Thymus (tissue), 14 donors: Measurements from ENCODE around the gene CNTF. TPM values are rescaled to one million over a fixed set of nuclear protein-coding genes. Genes with fewer than 3 reads are reported as not detected.
"Not testable (repeated sequence)": the region's sequence is repeated elsewhere in the genome, so short reads cannot be mapped to it uniquely, and the experiment has no call there.

Experiments used
- DNase-seq, 9 donors: peaks; one replicate each; pipeline ENCODE4 v3.0.0-alpha.2; 2013; ENCODE audit warnings: low spot score in 9 of 9, low read depth in 6 of 9, missing footprints in 1 of 9
- H3K27ac ChIP-seq, 2 donors: one replicate each; pipeline ENCODE4 v1.5.1; 2013; ENCODE audit warnings: control low read depth in 1 of 2, low read depth in 1 of 2, low read length in 1 of 2, mild to moderate bottlenecking in 1 of 2, moderate library complexity in 1 of 2
- H3K27me3 ChIP-seq, 2 donors: one replicate each; pipeline ENCODE4 v1.5.1; 2013; ENCODE audit warnings: low read length in 1 of 2; ENCODE audit not compliant: control insufficient read depth in 2 of 2, insufficient read depth in 1 of 2
- H3K36me3 ChIP-seq, 2 donors: one replicate each; pipeline ENCODE4 v1.5.1; 2013; ENCODE audit warnings: low read length in 1 of 2, mild to moderate bottlenecking in 1 of 2, moderate library complexity in 1 of 2; ENCODE audit not compliant: control insufficient read depth in 2 of 2, insufficient read depth in 2 of 2
- H3K4me1 ChIP-seq, 2 donors: one replicate each; pipeline ENCODE4 v1.5.1; 2013; ENCODE audit warnings: low read length in 2 of 2; ENCODE audit not compliant: control insufficient read depth in 2 of 2, insufficient read depth in 2 of 2
- H3K4me3 ChIP-seq, 2 donors: one replicate each; pipeline ENCODE4 v1.5.1; 2013; ENCODE audit warnings: low read length in 2 of 2, control low read depth in 1 of 2, mild to moderate bottlenecking in 1 of 2
- H3K9me3 ChIP-seq, 2 donors: one replicate each; pipeline ENCODE4 v1.5.1; 2013; ENCODE audit warnings: low read length in 1 of 2, mild to moderate bottlenecking in 1 of 2; ENCODE audit not compliant: control insufficient read depth in 2 of 2, insufficient read depth in 1 of 2
- WGBS: extraction: QIAGEN DNeasy Blood & Tissue Kit; methylation state at CpG from one replicate; pipeline ENCODE4 v1.1.7; 2013; 5-methylcytosine and 5-hydroxymethylcytosine counted together
- long read RNA-seq, 10 donors: transcript quantifications; one replicate each; lab custom pipeline, GENCODE V29; 2026
- polyA plus RNA-seq: library from polyadenylated mRNA; stranded (reverse); fragments of 200-250 nt; gene quantifications from one replicate; pipeline ENCODE4 v1.2.3, GENCODE V29; 2013
- total RNA-seq: library from RNA; stranded (reverse); fragments of 120-200 nt; gene quantifications from one replicate; pipeline ENCODE4 v1.2.4, GENCODE V29; 2013
- donor health status: healthy.

Gene CNTF, protein sequence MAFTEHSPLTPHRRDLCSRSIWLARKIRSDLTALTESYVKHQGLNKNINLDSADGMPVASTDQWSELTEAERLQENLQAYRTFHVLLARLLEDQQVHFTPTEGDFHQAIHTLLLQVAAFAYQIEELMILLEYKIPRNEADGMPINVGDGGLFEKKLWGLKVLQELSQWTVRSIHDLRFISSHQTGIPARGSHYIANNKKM
- total RNA-seq (0.66 TPM), polyA plus RNA-seq (0.16 TPM)
- long read RNA-seq, donor 1: 0 reads
- long read RNA-seq, donor 2: 0 reads
- long read RNA-seq, donor 3: 0 reads
- long read RNA-seq, donor 4: 0 reads
- long read RNA-seq, donor 5: 0 reads
- long read RNA-seq, donor 6: 0 reads
- long read RNA-seq, donor 7: 0 reads
- long read RNA-seq, donor 8: 0 reads
- long read RNA-seq, donor 9: 0 reads
- long read RNA-seq, donor 10: 0 reads

DNA sequence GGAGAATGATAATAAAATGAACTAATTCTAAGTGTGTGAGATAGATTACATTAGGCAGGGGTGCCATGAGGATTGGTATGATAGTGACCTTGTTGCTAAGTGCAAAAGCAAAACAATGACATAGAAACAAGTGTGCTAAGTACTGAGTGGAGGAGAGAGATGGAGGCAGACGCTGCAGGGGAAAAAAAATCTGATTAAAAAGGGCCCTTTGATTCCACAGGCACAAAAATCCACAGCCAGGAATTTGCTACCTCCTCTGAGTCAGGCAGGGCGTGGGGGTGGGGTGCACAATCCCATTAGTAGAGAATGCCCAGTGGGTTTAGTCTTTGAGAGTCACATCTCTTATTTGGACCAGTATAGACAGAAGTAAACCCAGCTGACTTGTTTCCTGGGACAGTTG lies at the start of gene CNTF:
Gene CNTF, plus strand, starts transcription at position 322 of the 400 bp plus-strand sequence. CDS start 88 bp downstream, outside the sequence.
- peaks cover 33 to 87% of the 10 kb centered on the region in 2 donors for H3K36me3 ChIP-seq
- no peaks in the 10 kb centered on the region for H3K27me3 ChIP-seq
- H3K27ac ChIP-seq: peak within 1 kb of the TSS in 1 of 2 donors; percentile 2
- no peaks in the 10 kb centered on the region for H3K9me3 ChIP-seq
- WGBS: 95% methylated on average over 2 of the region's 2 CpGs
- no peaks in the 10 kb centered on the region for H3K4me1 ChIP-seq
- no peak within 1 kb of the TSS for H3K4me3 ChIP-seq
- DNase-seq: no peak

GRCh38 chr11:58572906-58573305 lies 49.6 kb upstream of the CNTF start:
- Histone ChIP-seq H3K4me3 (peak overlapping the region; percentile 48 to 55), H3K27ac (peak overlapping the region; percentile 62 to 100), H3K4me1 (peaks cover 18 to 23% of the 10 kb centered on the region in 2 donors), H3K36me3 (peaks cover 8 to 21% of the 10 kb centered on the region in 2 donors)
- H3K27me3 ChIP-seq, DNase-seq, H3K9me3 ChIP-seq: not testable (repeated sequence)
- 90% methylated on average over 14 of the region's 14 CpGs for WGBS

DNA sequence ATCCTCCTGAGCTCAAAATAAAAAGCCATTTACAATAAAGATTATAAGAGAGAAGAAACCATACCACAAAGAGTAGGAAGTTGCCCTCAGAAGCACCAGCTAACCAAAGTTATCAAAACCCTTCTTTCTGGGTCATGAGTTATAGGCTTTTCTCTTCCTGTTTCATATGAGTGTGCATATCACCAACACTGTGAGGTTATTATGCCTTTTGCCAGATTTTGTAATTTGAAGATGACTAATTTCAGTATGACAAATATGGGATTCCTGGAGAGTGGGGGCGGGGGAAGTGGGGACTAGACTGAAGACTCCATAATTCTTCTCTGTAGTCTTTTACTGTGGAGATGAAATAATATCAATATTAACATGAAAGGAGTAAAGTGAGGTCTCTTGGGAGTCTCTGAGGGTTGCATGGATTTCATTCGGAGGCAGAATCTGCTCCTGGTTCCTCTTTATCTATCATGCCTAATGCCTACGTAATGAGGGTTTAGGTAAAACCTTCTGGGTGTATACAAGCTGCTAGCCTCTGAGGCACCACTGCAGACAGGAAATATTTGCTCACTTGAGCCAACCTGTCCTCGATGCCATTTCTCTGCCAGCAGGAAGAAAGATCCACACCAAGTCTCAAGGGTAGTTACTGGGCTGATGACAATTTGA lies 48.9 kb upstream of the CNTF start:
- Histone ChIP-seq H3K27ac (peak overlapping the region; percentile 75 to 100), H3K36me3 (peaks cover 8 to 20% of the 10 kb centered on the region in 2 donors), H3K4me1 (peaks cover 18 to 19% of the 10 kb centered on the region in 2 donors), H3K4me3 (peak overlapping the region; percentile 48 to 55), H3K9me3 (no peaks in the 10 kb centered on the region), H3K27me3 (no peaks in the 10 kb centered on the region)
- 9% methylated on average over 4 of the region's 4 CpGs for WGBS
- peak in 3 of 9 donors; percentile 49 to 75 (median 63) for DNase-seq

GRCh38 chr11:58574881-58575280 lies 47.6 kb upstream of the CNTF start:
- DNase-seq: peak in 1 of 9 donors; percentile 10
- peak overlapping the region; percentile 48 to 55 for H3K4me3 ChIP-seq
- H3K36me3 ChIP-seq: peaks cover 1 to 8% of the 10 kb centered on the region in 2 donors
- H3K9me3 ChIP-seq: no peaks in the 10 kb centered on the region
- no peaks in the 10 kb centered on the region for H3K27me3 ChIP-seq
- peak overlapping the region in 1 of 2 donors; percentile 100 for H3K27ac ChIP-seq
- peaks cover 15 to 19% of the 10 kb centered on the region in 2 donors for H3K4me1 ChIP-seq

- H3K4me1 ChIP-seq: peaks cover 15 to 19% of the 10 kb centered on the region in 2 donors
- no peaks in the 10 kb centered on the region for H3K9me3 ChIP-seq
- H3K27ac ChIP-seq: peak within 1 kb of the TSS; percentile 79 to 100
- H3K36me3 ChIP-seq: peaks cover 0 to 2% of the 10 kb centered on the region in 2 donors
- WGBS: 26% methylated on average over 6 of the region's 6 CpGs
- DNase-seq: peak in 7 of 9 donors; percentile 47 to 88 (median 72)
- peak within 1 kb of the TSS; percentile 91 to 95 for H3K4me3 ChIP-seq
- H3K27me3 ChIP-seq: no peaks in the 10 kb centered on the region
Observed at GRCh38 chr11:58575377-58576020, 47.0 kb upstream of the CNTF start, which contains the start of gene LPXN. TSS of gene LPXN (minus strand) at chr11:58575856. CDS start at chr11:58575772, 84 bp downstream.

DNA sequence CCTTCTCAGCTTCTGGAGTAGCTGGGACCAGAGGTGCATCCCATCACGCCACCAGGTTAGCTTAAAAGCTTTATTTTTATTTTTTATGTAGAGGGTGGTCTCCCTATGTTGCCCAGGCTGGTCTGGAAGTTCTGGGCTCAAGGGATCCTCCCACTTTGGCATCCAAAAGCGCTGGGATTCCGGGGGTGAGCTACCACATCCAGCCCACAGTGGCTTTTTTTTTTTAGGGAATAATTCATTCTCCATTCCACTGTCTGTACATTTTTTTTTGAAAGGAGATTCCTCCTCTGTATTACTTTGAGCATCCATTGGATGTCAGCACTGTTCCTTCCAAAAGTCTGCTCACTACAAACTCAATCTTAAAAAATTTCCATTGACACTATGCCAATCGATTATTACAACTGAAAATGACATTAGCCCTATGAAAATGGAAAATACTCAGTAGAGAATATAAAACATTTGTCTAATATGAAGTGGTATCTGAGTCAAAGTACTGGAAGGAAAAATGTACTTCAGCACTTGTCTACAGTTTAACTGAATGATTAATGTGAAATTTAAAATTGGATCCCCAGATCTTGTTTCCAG lies 45.5 kb upstream of the CNTF start:
- WGBS: 28% methylated on average over 4 of the region's 4 CpGs
- Histone ChIP-seq H3K36me3 (peaks cover 0 to 4% of the 10 kb centered on the region in 2 donors), H3K9me3 (no peaks in the 10 kb centered on the region), H3K27me3 (no peaks in the 10 kb centered on the region), H3K27ac (peak overlapping the region; percentile 100), H3K4me1 (peaks cover 19 to 25% of the 10 kb centered on the region in 2 donors), H3K4me3 (peak overlapping the region; percentile 91 to 95)
- peak in 1 of 9 donors; percentile 54 for DNase-seq

DNA sequence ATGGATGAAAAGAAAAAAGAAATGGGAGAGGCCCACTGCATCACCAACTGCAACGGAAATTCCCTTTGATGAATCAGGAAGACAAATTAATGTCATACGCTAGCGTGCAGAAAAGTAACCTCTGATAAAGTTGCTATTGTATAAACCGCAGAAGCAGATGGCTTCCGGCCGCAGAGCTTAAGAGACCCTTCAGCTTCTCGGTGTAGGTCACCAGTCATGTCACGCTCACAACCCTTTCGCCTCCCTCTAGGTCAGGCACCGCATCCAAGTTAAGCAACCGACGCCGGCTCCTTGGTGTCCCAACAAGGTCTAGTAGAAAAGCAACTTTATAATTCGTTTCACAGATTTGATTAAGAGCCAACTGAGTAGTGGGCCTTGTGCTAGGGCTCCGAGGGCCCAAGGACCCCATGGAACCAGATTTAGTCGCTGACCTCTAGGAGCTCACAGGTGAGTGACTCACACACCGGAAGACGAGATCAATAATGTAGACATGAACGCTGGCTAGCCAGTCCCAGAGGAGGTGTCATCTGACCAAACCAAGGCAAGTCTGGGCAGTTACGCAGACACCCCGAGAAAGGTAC lies 44.8 kb upstream of the CNTF start:
- DNase-seq: peak in 4 of 9 donors; percentile 54 to 79 (median 62)
- under 1% methylated on average over 21 of the region's 21 CpGs for WGBS
- H3K27ac ChIP-seq: peak overlapping the region; percentile 100
- peak overlapping the region; percentile 91 to 95 for H3K4me3 ChIP-seq
- peaks cover 0 to 4% of the 10 kb centered on the region in 2 donors for H3K36me3 ChIP-seq
- H3K27me3 ChIP-seq: no peaks in the 10 kb centered on the region
- H3K9me3 ChIP-seq: no peaks in the 10 kb centered on the region
- H3K4me1 ChIP-seq: peaks cover 19 to 25% of the 10 kb centered on the region in 2 donors

DNA sequence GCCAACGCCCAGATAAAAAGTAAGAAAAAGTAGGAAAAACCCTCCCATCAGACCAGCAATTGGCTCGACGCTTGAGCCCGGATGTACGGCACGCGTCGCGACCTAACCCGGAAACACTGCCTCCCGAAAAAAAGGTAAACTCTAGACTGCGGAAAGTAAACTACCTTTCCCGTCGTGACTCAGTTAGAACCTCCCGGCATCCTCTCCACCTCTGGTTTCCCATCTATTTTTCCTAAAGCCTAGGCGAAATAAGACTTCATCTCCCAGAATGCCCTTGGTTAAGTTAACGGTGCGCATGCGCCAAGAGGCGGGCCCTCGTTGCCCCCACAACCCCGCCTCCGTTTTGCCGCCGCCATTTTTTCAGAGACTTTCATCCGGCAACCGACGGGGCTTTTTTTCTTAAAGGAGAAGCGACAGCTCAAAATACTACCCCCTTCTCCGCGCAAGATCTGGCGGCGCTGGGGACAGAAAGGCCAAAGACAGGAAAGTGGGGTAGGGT lies 44.3 kb upstream of the CNTF start:
- Histone ChIP-seq H3K36me3 (peaks cover 0 to 4% of the 10 kb centered on the region in 2 donors), H3K27me3 (no peaks in the 10 kb centered on the region), H3K9me3 (no peaks in the 10 kb centered on the region), H3K4me1 (peaks cover 19 to 21% of the 10 kb centered on the region in 2 donors), H3K27ac (peak overlapping the region; percentile 100), H3K4me3 (peak overlapping the region; percentile 91 to 95)
- DNase-seq: peak; percentile 94 to 98 (median 96)
- WGBS: under 1% methylated on average over 33 of the region's 33 CpGs
